ENCODE measurements around the gene GMDS.

GMDS gene

DNA sequence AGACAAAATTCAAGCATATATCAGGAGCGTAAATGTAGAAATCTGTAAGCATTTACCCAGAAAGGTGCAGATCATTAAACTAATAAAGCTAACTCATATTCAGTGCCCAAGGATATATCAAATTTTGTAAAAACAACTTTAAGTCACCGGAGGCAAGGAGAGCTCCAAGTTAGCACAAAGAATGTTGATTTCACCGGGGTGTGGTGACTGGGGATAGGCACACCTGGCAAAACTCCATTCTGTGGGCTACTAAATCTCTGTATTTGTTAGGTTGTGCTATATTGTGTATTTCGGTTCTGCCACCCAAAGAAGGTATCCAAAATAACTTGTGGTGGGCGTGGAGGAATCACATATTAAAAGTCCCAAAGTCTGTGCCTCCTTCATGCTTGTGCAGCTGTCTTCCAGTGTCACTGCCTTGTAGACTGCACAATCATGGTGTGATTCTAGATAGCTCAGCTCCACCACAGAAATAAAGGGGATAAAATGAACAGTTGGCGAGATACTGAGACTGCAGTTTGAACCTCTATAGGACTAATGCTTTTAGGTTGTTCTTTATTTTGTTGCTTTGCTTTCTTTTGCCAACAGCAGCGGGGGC is 111.6 kb downstream of the GMDS start:
- no peak for DNase-seq (ENCODE audit: low read depth)

DNA sequence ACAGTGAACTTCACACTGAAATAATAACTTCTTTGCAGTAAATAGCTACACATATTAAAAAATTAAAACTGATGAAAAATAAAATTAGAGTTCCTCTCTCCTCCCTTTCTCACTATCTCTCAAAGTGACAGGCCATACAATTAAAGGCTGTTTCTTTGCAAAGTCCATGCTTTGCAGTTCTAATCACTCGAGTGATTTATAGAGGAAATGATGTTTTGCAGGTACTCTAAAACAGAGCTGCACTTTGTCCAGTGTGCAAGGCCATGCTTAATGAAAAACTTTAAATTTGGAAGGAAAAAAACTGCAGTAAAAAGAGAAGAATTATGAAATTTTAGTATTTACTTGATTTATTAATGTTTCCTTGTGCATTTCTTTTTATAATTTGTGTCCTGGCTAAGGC is 112.5 kb downstream of the GMDS start:
- no peak for DNase-seq (ENCODE audit: low read depth)

DNA sequence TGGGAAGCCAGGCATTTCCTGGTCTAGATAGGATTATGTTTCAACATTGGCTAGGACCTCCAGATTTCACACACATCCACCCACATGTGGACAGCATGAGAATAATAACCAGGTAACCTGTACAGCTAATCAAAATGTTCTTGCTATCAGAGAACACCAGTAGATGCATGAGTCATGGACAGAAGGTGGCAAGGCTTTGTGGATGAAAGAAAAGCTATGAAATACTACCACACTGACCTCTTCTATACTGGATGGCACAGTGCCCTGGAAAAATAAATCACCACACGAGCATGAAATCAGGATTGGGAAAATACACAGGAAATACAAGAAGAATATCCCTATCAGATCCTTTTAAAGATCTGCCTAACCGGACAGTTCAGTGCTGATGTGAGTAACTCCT is 113.0 kb downstream of the GMDS start:
- DNase-seq (ENCODE audit: low read depth): no peak

DNA sequence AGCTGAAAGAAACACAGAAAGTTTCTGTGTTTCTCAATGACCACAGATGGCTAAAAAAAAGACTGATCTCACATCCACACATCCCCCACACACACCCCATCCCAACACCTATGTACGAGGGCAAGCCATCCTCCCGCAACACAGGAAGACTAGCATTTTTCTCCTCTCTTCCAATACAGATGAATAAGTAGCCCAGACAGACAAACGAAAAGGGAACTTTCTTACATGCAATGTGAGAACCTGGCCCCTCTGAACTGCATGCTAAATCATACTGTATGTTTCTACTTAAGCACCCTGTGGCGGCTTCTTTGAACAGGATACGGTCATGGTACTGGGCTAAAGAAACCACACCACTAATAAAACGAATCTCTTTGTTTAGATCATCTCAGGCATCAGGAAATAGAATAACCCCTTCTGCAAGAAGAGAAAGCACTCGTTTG is 116.2 kb downstream of the GMDS start:
- DNase-seq (ENCODE audit: low read depth): no peak

DNA sequence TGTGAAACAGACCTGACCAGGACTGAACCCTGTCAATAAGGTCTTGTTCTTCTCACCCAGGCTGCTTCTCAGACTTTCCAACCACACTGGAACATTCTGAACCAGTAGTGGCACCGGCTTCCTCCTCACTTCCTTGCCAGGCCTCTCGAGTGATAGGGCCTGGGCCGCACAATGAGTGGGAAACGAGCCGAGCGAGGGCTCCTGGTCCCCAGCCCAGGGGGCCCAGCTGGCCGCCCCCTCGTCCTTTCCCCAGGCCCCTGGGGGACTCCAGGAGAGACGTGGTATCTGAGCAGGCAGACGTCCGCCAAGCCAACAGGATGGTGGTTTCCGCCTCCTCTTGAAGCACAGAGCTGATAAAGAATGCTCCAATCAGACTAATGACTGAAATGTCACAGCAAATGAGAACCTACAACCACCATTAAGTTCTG is 117.9 kb downstream of the GMDS start:
- no peak for DNase-seq (ENCODE audit: low read depth)

DNA sequence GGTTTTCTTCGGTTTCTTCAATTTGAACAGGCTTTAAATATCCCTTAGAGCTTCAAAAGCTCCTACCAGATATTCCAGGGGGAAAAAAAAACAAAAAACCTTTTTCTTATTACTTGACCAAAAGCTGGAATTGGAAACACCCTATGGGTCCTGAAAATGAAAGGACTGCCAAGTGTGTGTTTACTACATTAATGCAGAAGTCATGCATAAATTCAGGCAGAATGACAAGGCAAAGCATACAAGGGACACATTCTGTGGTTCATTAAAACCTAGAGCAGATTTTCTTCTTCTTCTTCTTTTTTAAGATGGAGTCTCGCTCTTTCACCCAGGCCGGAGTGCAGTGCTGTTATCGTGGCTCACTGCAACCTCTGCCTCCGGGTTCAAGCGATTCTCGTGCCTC is 119.1 kb downstream of the GMDS start:
- no peak for DNase-seq (ENCODE audit: low read depth)

DNA sequence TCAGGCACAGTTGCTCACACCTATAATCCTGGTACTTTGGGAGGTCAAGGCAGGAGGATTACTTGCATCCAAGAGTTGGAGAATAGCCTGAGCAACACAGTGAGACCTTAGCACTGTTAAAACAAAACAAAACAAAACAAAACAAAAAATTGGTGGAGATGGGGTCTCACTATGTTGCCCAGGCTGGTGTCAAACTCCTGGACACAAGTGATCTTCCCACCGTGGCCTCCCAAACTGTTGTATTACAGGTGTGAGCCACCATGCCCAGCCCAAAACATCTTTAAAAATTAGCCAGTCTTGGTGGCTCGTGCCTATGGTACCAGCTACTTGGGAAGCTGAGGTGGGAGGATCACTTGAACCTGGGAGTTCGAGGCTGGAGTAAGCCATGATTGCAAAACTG is 120.2 kb downstream of the GMDS start:
- no peak for DNase-seq (ENCODE audit: low read depth)

DNA sequence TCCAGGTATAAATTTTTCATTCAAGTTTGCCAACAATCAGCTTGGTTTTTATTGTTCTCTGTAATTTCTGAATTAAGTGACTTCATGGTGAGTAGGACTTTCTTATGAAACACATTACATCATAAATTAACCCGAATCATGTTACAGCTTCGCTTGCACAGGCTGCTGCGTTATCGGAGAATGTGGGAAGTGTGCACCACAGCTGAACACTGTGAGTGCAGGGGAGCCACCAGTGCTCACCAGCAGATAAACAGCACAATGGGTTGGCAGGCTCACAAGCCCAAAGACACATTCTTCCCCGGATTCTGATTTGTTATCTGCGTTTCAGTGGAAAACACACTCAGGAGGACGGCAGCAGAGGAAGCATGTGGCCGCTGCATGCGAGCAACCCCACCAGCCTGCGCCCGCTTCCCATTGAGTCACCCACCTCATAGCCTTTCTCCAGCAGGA is 121.1 kb downstream of the GMDS start:
- no peak for DNase-seq (ENCODE audit: low read depth)

DNA sequence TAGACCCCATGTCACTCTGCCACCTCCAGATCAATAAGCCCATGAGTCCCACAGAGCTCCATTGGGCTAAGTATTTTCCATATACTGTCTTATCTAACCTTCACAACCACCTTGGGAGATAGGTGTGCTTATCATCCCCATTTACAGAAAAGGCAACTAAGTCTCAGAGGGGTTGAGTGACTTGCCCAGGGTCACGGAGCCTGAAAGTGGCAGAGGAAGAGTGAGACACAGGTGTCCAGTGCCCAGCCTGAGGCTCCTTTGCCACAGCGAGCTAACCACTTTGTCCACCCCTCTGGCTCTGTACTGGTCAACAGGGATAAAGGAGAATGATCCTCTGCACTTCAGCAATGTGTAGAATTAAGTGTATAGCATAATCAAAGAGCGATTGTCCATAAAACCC is 124.5 kb downstream of the GMDS start:
- DNase-seq (ENCODE audit: low read depth): no peak

DNA sequence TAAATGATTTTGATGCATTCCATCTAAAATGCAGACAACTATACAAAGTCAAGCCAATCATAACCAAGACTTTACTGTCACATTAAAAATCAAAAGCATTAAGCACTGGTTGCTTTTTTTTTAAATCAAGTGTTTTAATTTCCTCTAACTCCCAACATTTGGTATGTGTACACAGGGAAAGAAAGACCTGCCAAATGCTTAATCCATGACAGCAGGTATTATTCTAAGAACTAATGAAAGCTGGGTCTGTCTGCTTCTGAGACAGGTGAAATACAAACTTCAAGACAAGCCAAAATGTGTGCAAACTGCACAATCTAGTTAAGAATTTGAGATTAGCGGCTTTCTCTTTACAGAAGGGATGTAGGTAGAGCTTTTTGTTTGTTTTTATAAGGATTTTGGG is 126.1 kb downstream of the GMDS start:
- no peak for DNase-seq (ENCODE audit: low read depth)

DNA sequence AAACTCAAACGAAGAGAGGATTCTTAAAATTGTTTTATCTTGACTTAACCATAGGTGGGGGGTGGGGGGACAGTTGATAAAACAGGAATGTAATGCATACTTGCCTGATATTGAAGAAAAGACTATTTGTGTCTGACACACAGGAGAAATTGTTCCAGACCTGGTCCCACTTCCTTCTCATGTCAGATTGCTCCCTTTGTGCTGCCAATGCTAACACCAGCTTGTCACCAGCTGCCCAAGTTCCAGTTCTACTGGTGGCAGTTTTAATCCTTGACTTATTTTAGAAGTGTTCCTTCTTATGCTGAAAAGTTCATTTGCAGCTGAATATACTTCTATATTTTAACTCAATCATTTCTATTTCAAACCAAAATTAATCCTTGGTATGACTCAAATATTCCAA is 127.3 kb downstream of the GMDS start:
- DNase-seq (ENCODE audit: low read depth): no peak

DNA sequence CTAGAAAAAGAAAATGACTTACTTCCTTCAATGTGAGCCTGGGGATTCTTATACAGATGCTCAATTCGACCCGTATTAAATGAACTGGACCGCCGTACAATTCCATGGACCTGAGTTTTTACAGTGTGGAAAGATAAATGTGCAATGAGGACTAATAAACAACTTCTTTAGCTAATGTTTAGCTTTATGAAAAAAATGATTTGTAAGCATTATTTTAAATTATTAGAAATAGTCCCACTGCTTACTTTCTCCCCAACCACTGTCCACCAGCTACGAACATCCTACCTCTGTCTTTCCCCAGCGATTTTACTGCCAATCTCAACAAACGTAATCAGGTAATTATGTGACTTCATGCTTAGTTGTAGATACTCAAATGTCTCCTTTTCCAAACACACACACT is 128.0 kb downstream of the GMDS start:
- no peak for DNase-seq (ENCODE audit: low read depth)

DNA sequence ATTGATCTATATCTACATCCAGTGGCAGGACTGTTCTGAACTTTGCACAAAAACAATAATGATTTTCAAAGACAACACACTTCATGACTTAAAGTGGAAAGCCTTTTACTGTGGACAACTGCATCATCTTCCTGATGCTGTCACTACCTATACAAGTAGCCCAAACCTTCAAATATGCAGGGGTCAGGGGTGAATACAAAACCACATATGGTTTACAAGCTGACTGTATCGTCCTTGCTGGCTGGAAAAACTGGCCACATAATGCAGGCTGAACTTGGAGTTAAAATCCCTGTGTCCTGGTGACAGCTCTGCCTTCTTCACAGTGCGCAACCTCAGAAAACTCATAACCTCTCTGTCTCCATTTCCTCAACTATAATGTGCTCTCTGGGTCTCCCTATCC is 128.9 kb downstream of the GMDS start:
- peak; percentile 12 for DNase-seq (ENCODE audit: low read depth)

DNA sequence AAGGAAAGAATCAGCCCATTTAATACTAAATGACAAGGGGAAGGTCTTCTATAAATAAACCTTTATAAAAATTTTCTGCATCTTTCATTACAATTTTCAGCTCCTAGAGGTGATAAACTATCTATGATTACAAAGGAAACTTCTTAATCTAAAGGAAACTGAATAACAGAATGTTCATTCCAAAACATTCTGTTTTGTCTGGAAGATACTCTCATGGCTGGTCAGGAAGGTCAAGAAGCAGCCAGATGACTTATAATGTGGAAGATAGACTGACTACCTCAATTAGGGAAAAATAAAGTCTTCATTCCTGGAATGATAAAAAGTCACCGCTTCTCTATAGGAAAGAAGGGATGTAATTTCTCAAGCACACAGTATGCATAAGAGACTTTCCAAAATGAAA is 131.3 kb downstream of the GMDS start:
- DNase-seq (ENCODE audit: low read depth): no peak

DNA sequence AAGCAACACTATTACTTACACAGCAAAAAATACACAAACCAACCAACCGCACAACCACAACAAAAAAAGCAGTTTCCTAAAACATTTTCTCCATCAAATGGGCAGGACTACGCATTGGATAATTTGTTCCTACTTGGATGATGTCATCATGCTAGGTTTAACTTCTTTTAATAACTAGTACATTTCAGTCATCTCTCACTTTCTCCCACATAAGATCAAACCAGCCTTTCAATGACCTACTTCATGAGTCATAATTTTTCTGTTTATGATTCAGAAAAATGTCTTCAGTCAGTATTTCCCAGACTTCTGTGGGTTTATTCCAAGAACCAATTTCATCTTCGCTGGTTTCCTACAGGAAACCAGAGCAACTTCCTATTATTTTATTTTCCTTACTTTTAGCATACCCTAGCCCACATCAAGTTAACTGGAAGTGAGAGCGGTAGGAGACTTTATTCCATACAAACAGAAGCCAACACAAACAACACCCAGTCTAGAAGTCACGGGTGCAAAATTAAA is 134.2 kb downstream of the GMDS start:
- peak; percentile 45 for DNase-seq (ENCODE audit: low read depth)

DNA sequence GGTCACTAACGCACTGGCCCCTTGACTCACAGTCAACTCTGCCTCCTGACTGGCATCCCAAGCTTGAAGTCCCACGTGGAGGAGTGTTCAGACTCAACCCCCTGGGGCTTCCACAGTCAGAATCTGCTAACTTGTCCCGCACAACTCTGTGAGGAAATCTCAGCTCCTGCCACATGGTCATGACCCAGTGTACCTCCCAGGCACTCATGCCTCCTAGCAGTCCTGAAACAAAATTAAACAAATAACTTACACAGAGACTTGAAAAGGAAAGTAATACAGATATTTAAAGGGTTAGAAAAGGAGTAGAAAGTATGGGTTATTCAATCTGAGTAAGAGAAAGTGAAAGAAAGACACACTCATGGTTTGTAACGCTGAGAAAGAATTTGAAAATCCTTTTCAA is 134.9 kb downstream of the GMDS start:
- peak; percentile 9 for DNase-seq (ENCODE audit: low read depth)

DNA sequence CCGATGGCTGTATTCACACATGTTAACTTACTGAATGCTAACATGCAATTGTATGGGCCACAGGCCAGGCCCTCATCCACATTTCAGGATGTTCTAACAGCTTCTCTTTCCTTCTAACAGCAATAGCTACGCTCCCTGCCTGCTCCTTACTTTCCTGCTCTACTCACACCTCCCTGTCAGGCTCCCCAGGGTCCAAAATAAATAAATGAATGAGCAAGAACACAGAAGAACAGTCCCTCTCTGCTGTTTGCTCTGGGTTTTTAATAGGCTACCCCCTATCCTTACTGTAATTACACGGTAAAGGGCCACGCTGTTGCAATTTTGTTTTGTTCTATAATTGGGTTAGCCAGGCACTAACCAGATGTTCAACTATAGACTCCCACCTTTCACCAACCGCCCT is 135.6 kb downstream of the GMDS start:
- DNase-seq (ENCODE audit: low read depth): no peak

DNA sequence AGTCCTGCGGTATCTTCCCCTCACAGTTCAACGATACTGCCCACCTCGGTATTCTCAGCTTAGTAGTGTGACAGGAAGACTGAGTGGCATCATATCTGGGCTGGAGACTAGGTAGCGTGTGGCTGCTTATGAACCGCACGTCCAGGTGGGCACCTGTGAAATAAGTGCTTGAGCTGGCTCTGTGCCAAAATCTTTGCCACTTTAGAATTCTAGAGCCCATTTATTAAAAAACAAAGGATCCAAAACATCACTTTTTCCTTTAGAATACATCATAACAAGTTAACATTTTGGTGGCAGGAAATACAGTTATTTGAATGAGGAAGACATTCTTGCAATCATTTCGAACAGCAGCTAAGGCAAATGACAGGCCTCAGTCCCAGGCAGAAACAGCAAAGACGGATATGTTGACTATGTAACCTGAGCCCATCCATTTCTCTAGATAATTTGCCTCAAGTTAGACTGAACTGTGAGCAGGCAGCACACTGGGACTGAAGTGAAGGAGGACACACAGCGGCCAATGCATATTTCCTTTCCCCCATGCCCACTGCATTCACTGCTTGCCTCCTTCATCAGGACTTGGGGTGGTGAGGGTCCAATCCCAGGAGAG is 136.6 kb downstream of the GMDS start:
- DNase-seq (ENCODE audit: low read depth): no peak

DNA sequence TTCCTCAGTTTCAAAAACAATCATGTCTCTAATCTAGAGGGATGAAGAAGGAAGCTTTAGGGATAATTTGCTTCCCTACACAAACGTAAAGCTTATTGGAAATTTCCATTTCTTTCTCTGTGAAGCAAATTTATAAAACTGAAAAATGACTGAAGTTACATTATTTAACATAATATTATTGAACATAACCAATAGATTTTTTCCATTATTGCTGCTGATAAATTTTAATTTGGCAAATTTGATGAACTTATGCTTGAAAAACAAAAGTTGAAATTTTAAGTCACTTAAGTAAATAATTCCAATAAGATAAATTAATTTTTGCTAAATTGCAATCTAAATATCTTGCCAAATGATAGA is 140.9 kb downstream of the GMDS start:
- DNase-seq (ENCODE audit: low read depth): no peak

DNA sequence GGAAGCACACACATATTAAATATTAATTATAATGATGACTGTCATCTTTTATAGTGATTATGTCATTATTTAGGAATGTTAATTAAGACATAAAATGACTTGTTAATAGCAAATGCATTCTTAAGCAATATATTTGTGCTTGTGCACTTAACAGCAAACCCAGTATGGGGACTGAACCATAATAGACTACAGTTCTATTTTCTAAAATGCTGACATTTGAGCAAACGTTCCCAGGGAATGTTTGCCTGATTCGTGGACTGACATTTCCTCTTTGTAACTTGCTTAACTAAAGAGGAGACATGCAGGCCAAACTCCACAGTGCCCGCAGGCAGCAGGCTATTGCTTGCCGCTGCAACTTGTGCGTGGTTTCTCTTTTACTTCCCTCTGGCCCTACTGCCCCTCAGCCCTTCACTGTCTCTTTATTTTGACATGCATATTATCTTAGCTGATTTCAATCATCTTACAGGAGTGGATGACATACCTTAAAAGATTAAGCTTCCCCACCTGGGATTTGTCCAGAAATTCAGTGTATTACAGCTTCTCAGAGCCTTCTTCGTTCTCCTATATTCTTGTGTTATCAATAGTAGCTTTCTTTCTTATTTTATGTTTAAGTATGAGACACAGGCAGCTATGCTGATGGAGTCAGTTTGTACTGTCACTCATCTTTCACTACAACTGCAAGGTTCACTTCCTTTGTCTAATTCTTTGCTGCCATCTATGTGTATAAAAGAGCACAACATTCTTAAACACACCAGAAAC is 141.5 kb downstream of the GMDS start:
- peak; percentile 67 for DNase-seq (ENCODE audit: low read depth)

DNA sequence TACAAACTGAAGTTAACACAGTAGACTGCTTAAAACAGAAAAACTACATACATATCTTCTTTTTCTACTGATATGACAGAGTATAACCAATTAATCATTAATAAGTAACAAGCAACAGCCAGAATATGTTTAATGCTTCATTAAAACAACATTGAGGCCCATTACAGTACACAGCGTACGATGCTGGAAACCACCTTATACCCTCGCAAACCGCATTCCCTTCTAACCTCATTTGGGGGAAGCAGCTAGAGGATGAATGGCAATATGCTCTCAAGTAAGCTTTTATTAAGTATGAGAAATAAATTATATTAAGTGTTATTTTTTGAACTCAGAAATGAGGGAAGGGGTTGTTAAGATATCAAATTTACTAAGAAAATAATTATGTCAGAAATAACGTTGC is 142.4 kb downstream of the GMDS start:
- no peak for DNase-seq (ENCODE audit: low read depth)

DNA sequence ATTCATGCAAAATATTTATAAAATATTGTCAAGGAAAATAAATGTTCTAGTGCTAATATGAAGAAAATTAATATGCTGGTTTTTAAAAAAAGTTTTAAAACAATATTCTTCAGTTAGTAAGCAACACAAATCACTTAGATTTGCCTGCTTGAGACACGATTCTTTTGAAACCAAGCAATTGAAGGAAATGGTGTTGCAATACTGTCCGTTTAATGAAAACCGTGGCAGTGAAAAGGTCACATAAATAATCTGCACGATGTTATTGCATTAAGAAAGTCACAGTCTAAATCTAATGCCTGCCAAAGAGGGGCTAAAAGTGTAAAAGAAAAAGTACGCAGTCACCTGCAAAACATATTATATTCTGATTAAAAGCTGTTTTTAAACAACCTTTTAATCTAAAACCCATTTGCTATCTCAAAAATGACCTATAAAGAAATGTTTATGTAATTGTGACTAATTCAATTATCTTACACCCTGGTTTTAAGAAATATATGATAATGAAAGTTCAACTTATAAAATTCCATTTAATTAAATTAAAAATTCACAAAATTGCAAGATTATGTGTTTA is 143.0 kb downstream of the GMDS start:
- no peak for DNase-seq (ENCODE audit: low read depth)

DNA sequence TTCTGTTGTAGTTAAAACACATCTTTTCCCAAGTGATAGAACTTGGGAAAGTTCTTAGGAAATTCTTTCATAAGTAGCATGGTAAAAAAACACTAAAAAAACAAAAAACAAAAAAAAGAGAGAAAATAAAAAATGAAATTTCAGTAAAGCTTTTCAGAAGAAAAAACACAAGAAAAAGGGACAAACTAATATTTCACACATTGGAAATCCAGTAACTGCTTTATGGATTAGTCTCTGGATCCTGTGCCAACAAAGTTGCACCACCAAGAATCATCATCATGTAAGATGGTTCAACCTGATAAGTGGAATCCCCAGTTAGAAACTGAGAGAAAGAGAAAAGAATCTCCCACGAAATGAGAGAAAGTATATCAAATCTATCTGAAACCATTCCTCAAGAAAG is 144.2 kb downstream of the GMDS start:
- DNase-seq (ENCODE audit: low read depth): peak; percentile 4

Measured in EH (cell line).